Stimulated activated CD8-positive, alpha-beta memory T cell treated with anti-CD3 and anti-CD28 coated beads, Interleukin-7, amount 100 ng/mL, for 24 hours (primary cell): ENCODE measurements around the gene TPH1.
"Not testable (repeated sequence)": the region's sequence is repeated elsewhere in the genome, so short reads cannot be mapped to it uniquely, and the experiment has no call there.

Experiments
- DNase-seq: peaks from one replicate; pipeline ENCODE4 v3.0.0-alpha.2; 2020; ENCODE audit warnings: low read depth

The TPH1 gene

DNA sequence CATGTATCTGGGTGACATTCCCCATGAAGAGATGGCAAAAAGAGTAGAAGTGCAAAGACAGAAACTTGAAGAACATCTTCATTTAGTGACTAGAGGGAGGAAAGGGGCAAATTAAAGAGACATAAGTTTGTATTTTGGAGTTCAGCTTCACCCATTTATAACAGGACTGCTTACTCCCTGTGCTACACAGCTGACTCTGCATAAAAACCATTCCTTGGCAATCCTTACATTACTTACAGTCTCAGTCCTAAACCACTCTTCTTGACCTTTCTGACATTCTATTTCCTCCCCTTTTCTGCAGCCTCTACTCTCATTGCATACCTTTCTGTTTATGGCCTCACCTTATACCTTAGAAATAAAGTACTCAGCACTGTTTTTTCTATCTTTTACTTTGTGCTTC is 26.4 kb downstream of the TPH1 start:
- DNase-seq: no peak

DNA sequence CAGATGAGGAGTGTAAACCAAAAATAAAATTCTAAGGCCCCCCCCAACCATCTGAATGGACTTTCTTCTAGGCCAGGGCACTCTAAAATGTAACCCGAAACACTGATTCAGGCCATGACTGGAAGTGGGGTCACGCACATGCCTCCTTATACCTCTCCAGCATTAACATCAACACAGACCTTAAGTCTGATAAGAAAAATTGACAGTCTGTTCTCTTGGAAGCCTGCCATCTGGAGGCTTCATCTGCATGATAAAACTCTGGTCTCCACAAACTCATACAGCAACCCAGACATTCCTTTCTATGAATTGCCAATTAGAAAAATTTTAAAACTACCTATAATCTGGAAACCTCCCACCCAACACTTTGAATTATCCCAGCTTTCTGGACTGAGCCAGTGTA is 29.3 kb downstream of the TPH1 start:
- DNase-seq: no peak

DNA sequence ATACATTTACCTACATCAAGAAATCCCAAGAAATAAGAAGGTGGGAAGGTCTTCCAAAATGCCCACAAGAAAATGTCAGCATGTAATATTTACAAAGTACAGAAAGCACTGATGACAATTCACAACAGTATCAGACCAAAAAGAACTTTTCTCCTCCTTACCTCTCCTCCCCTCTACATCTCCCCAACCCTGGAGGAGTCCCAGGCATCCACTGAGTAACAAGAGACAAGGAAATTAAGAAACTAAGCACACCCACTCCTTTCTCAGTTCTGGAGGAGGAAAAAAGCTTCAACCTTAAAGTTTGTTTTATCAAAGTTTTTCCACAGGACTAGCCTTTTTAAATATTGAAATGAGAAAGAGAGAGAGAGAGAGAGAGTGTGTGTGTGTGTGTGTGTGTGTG is 31.2 kb downstream of the TPH1 start:
- DNase-seq: no peak

DNA sequence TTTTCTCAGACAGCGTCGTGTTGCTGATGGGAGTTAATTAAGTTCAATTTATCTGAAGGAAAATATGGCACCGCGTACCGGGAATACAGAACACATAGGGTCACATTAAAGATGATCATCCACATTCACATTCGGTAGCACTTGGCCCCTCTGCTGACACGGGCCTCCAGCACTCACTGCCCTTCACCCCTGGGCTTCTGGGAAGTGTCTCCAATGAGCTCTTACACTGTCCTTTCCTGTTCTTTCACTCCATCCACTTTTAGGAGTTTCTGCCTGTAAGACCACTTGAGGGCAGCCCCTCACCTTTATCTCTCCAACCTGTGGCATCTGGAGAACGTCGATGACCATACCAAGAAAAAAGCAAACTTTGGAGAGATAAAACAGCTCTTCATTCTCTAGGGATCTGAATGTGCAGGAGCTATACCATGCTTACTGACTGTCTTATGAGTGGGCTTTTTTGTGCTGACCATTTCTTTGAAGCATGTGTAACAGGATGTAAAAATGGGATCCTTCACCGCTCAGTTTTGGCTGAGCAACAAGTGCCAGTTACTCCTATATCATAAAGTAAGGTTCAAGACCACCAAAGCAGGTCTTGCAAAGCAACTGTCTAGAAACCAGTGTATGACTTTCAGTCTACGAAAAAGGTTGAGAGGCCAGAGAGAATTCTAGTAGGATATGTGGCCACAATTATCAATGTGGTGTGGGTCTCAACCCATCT is 32.1 kb downstream of the TPH1 start:
- no peak for DNase-seq

DNA sequence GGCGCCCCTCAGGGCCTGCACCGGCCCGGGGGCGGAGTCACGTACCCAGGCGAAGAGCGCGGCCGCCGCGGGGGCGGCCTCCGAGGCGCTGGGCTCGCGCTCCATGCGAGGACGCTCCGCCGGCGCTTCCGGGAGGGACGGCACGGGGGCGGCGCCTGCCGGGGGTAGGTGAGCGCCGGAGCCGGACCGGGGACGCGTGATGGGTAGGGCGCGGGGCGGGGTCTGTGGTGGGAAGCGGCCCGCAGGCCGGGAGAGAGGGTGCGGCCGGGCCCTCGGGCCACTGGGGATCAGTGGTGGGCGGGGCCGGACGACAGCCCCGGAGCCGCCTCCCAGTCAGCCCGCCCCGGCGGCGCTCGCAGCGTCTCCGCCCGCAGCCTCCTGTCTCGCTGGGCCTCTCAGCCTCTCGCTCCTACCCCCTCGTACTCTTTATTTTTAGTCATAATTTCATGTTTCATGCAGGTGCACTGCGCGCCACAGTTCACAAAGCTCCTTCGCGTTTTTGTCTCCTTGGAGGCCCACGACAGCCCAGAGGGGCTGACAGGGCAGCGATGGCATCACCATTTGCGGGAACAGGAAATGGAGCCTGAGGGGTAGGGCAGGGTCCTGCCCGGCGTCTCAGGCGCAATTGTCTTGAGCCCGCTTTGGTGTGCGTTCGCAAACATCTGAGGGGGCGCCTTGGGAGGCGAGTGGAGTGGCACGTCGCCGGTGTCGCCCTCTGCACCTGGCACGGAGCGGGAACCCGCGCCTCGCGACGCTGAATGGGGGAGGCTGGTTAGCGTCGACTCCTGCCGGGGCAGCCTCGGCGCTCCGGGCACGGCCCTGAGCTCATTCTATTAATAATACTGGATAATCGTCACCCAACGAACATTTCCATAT is 32.9 kb downstream of the TPH1 start, which contains the start of gene SERGEF:
Gene SERGEF (minus strand): TSS at position 142 of the 876 bp plus-strand sequence. CDS start 37 bp downstream, at position 105.
- peak; percentile 83 for DNase-seq

DNA sequence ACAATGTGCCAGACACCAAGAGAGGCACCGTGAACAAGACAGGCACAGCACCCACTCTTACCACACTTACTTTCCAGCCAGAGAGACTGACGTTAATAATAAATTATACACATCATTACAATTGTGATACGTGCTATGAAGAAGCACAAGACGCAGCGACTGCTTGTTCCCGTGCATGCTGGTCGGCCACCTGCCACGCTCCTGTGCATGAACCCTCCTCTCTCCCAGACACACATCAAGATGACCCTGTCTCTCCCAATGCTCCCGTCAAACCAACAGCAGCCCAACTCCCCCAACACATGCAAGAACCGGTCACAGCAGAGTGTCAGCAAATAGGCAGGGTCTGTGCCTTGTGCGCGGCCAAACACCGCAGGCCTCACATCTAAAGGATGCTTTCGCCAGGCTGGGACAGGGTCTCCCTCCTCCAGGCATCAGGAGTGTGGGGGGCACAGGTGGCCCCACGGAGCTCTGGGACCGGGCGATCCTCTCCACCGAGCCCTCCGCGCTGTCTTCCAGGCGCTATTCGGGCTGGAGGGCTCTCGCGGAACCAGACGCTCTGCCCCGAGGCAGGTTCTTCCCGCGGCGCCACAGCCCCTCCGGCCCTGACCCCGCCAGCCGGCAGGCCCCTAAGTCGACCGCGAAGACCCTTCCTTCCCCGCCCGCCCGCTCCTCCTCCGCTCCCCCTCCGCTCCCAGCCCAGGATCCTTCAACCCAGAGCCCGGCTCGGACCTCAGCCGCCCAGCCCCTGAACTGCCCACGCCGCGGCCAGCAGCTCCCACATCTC is 33.8 kb downstream of the TPH1 start:
- no peak for DNase-seq

DNA sequence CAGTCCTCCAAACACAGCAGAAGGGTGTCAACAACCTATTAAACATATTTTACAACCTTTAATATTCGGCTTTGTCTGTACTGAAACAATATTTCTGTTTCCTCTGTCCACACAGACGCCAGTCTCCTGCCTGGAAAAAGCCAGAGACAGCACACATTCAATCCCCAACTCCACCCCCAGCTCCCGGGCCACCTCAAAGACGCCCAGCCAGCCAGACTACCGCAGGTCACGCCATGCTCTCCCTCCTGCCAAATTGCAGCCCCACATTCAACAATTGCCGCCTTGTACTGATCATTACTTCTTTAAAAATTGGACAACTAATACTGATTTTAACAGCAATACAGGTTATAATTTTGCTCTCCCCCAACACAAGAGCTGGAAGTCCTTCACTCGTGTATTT is 34.4 kb downstream of the TPH1 start:
- DNase-seq: no peak

DNA sequence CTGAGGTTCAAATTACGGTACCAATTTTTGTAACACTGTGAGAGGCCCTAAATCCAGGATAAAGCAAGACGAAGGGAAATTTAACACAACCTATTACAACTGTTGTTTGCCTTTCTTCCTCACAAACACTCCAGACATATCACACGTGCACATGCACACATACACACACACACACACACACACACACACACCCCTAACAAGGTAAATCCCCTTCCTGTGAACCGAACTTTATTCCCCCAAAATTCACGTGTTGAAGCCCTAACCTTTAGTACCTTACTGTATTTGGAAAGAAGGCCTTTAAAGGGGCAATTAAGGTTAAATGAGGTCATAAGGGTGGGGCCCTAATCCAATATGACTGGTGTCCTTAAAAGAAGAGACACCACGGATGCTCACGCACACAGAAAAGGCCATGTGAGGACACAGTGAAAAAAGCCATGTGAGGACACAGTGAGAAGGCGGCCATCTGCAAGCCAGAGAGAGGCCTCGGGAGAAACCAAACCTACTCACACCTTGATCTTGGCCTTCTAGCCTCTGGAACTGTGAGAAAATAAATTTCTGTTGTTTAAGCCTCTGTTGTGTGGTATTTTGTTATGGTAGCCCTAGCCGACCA is 35.0 kb downstream of the TPH1 start:
- DNase-seq: no peak

DNA sequence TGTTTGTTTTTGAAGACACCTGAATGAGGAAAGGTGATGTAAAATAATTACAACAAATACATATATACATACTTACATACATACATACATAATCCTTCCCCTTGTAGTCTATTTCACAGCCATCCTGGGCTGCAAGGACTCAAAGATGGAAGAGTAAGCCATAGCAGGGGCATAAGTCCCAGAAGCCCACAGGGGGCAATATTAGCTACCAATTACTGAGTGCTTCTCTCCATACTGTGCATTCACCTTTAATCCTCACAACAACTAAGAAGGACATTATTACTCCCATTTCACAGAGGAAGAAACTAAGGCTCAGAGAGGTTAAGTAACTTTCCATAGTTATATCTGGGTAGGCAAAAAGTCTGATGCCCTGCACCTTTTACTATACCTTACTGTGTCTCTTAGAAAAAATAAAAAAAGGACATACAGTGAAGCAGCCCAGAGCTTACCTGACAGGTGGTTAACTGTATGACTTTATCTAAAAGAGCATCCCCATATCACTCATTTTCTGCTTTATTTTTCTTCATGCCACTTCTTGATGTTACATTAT is 35.9 kb downstream of the TPH1 start:
- DNase-seq: no peak

DNA sequence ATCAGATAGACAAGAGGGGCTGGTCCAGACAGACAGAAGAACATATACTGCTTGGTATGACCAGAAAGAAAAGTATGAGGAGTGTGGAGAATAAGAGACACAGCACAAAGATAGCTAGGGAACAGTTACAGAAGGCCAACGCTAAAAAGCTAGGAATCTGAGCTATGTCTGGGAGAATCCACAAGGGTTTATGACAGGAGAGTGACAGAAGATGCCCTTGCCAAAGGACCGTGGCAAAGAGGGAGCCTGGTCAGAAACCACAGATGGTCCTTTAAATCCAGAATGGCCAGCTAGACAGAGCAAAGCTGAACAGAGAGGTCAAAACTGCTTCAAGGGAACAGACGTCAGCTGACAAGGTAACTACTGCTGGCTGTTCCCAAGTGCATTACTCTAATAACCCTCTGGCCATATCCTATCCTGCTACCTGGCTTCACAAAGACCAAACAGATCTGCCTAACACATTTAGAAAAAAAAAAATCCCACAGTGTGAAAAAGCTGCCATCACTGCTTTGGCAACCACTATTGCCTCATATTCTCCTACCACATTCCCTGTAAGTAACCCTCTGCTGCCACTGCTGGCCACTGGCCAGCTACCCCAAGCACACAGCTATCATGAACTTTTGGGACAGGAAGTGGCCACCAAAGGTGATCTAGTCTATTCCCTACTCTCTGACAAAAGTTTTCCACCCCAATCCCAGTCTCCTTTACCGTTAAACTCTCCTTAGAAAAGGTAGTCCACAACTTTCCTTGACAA is 40.5 kb downstream of the TPH1 start:
- no peak for DNase-seq

DNA sequence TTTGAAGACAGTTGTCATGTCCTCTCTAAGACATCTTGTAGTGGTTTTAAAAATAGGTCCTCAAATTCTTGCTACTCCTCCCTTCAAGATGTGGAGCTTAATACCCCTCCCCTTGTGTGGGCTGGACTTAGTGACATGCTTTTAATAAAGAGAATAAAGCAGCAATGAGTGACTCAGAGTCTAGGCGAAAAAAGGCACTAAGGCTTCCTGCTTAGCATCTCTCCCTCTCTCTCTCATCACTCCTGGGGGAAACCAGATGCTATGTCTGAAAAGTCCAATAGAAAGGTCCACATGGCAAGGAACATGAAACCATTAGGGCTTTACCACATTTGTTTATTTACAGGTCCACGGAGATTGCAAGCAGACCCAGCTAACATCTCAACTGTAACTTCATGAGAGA is 44.9 kb downstream of the TPH1 start:
- DNase-seq: no peak

DNA sequence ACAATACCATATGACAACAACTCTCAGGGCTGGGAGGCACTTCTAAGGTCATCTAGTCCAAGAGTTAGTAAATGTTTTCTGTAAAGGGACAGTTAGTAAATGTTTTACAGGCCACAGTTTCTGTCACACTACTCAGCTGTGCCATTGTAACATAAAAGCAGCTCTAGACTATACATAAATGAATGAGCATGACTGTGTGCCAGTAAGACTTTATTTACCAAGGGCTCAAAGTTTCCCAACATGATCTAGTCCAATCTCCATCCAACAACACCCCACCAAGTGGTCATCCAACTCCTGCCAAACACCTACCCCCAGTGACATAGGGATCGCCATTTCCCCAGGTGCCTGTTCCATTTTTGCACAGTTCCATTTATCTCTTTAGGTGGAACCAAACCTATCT is 45.3 kb downstream of the TPH1 start:
- no peak for DNase-seq

DNA sequence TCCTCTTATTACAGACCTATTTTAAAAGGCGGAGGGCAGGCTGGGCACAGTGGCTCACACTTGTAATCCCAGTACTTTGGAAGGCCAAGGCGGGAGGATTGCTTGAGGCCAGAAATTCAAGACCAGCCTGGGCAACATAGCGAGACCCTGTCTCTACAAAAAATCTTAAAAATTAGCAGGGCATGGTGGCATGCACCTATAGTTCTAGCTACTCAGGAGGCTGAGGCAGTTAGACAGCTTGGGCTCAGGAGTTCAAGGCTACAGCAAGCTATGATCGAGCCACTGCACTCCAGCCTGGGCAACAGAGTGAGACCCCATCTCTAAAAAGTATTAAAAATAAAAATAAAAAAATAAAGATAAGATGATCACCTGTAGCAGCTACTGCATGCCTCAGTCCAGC is 45.9 kb downstream of the TPH1 start:
- DNase-seq: not testable (repeated sequence)
